GM06990 (cell line): ENCODE measurements around the gene TSPAN13.

ENCODE experiments used
- DNase-seq: peaks from one replicate; pipeline ENCODE4 v3.0.0-alpha.2; 2011; ENCODE audit not compliant: insufficient read length; ENCODE audit errors: extremely low read depth
- H3K27me3 ChIP-seq: replicated peaks from 2 replicates; pipeline ENCODE4 v1.6.0; 2011; ENCODE audit warnings: low read length; ENCODE audit not compliant: control insufficient read depth, insufficient read depth
- H3K36me3 ChIP-seq: 2 replicates; pipeline ENCODE4 v1.5.1; 2011; ENCODE audit warnings: low read length; ENCODE audit not compliant: control insufficient read depth, insufficient read depth
- H3K4me3 ChIP-seq: replicated peaks from 2 replicates; pipeline ENCODE4 v1.5.1; 2011; ENCODE audit warnings: low read depth, mild to moderate bottlenecking, control low read depth, low read length
- TF ChIP-seq, protein P1 (sequence below): IDR thresholded peaks from 2 replicates; pipeline ENCODE4 v1.5.1; 2011; ENCODE audit warnings: low read length, control low read depth, mild to moderate bottlenecking, inconsistent platforms; ENCODE audit not compliant: insufficient read depth, poor library complexity, severe bottlenecking

The TSPAN13 gene

GRCh38 chr7:16726189-16726588, 27.4 kb upstream of the TSPAN13 start:
- no peaks in the 10 kb centered on the region for H3K36me3 ChIP-seq
- H3K4me3 ChIP-seq, result no peak overlapping the region
- TF ChIP-seq, protein P1, sequence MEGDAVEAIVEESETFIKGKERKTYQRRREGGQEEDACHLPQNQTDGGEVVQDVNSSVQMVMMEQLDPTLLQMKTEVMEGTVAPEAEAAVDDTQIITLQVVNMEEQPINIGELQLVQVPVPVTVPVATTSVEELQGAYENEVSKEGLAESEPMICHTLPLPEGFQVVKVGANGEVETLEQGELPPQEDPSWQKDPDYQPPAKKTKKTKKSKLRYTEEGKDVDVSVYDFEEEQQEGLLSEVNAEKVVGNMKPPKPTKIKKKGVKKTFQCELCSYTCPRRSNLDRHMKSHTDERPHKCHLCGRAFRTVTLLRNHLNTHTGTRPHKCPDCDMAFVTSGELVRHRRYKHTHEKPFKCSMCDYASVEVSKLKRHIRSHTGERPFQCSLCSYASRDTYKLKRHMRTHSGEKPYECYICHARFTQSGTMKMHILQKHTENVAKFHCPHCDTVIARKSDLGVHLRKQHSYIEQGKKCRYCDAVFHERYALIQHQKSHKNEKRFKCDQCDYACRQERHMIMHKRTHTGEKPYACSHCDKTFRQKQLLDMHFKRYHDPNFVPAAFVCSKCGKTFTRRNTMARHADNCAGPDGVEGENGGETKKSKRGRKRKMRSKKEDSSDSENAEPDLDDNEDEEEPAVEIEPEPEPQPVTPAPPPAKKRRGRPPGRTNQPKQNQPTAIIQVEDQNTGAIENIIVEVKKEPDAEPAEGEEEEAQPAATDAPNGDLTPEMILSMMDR, result no peak
- no peak for DNase-seq
- no peaks in the 10 kb centered on the region for H3K27me3 ChIP-seq

DNA sequence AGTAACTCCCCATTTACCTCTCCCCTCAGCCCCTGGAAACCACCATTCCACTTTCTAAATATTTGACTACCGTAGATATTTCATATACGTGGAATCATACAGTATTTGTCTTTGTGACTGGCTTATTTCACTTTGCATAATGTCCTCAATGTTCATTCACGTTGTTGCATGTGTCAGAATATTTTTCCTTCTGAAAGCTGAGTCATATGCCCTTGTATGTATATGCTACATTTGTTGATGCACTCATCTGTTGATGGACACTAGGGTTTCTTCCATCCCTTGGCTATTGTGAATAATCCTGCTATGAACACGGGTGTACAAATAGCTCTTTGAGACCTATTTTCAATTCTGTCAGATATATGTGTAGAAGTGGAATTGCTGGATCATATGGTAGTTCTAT, 25.8 kb upstream of the TSPAN13 start:
- H3K27me3 ChIP-seq, result no peaks in the 10 kb centered on the region
- no peak for DNase-seq
- H3K36me3 ChIP-seq, result no peaks in the 10 kb centered on the region
- H3K4me3 ChIP-seq, result no peak overlapping the region
- TF ChIP-seq, protein P1, result no peak

GRCh38 chr7:16728811-16729210, 24.7 kb upstream of the TSPAN13 start:
- TF ChIP-seq, protein P1, result no peak
- no peak for DNase-seq
- no peak overlapping the region for H3K4me3 ChIP-seq

DNA sequence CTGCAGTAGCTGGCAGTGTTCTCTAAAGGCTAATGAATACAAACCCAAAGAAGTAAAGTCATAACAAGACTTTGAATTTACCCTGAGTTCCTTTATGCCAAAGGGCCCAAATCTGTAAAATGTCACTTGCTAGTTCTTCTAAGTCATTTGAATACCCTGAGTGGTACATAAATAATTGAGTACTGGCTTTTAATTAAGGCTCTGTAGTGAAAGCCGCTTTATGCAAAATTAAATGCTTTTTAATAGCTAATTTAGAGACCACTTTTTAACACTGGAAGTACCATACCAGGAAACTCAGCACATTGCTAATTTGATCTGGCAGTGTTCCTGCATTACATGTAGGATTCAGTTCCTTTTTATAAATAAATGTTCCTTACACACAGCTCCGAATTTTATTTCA, 24.0 kb upstream of the TSPAN13 start:
- TF ChIP-seq, protein P1, result no peak
- Histone ChIP-seq H3K27me3 (no peaks in the 10 kb centered on the region), H3K36me3 (no peaks in the 10 kb centered on the region), H3K4me3 (no peak overlapping the region)
- no peak for DNase-seq

More at GRCh38 chr7:16728811-16729210, 24.7 kb upstream of the TSPAN13 start:
- Histone ChIP-seq H3K27me3 (no peaks in the 10 kb centered on the region), H3K36me3 (no peaks in the 10 kb centered on the region)

GRCh38 chr7:16730937-16731336, 22.6 kb upstream of the TSPAN13 start:
- Histone ChIP-seq H3K36me3 (no peaks in the 10 kb centered on the region), H3K27me3 (no peaks in the 10 kb centered on the region), H3K4me3 (no peak overlapping the region)
- no peak for DNase-seq
- TF ChIP-seq, protein P1, result no peak

- no peak overlapping the region for H3K4me3 ChIP-seq
- DNase-seq, result no peak
- TF ChIP-seq, protein P1, result no peak
These were observed 20.7 kb upstream of the TSPAN13 start for GRCh38 chr7:16732828-16733227.

More at GRCh38 chr7:16732828-16733227, 20.7 kb upstream of the TSPAN13 start:
- no peaks in the 10 kb centered on the region for H3K27me3 ChIP-seq
- no peaks in the 10 kb centered on the region for H3K36me3 ChIP-seq
